HepG2 (cell line): ENCODE results near the gene CFAP210. TPM values are rescaled to one million over a fixed set of nuclear protein-coding genes. Genes with fewer than 3 reads are reported as not detected.

Source experiments
- ATAC-seq: fragments of 200-7000 bp; cut with Tn5 transposase; 3 replicates; pipeline ENCODE4 v1.9.1; 2020; ENCODE audit warnings: mild to moderate bottlenecking, moderate library complexity
- Bru-seq: library from RNA; stranded (reverse); fragments of 400-500 nt; gene quantifications from one replicate; lab custom pipeline; 2021; lab: Mats Ljungman, UMichigan
- BruChase-seq, 2 experiments: library from RNA; stranded (reverse); fragments of 400-500 nt; gene quantifications; one replicate each; lab custom pipeline; 2021; lab: Mats Ljungman, UMichigan
- BruUV-seq: library from RNA; stranded (reverse); fragments of 400-500 nt; replicated peaks from 2 replicates; lab custom pipeline; 2021; lab: Mats Ljungman, UMichigan
- CTCF ChIA-PET: fragments of 300-600 bp; formaldehyde crosslinking; extraction: SDS; loops from one replicate; lab custom pipeline; 2021; ENCODE audit warnings: low total read pairs, inconsistent platforms, low intra/inter-chr PET ratio; lab: Yijun Ruan, JAX
- POLR2A ChIA-PET: fragments of 350-600 bp; sonication (Branson Sonifier 250); formaldehyde crosslinking; loops from one replicate; lab custom pipeline; 2020; ENCODE audit warnings: antibody characterized with exemption, inconsistent platforms; lab: Yijun Ruan, JAX
- DNase-seq: peaks from one replicate; pipeline ENCODE4 v3.0.0-alpha.2; 2015; ENCODE audit warnings: low spot score
- FAIRE-seq: peaks from 3 replicates; lab custom pipeline; 2011; peaks lifted over from hg19 to GRCh38; lab: Jason Lieb, UNC
- H2AFZ ChIP-seq: one replicate; pipeline ENCODE4 v1.6.1; 2011; ENCODE audit warnings: low read length, inconsistent platforms
- H3K27ac ChIP-seq: fragments of 300-600 bp; 3 replicates; pipeline ENCODE4 v1.8.0; 2011; ENCODE audit warnings: mixed run types, mild to moderate bottlenecking, mixed read lengths, low read length, inconsistent platforms; ENCODE audit not compliant: insufficient read depth; ENCODE audit errors: extremely low read length
- H3K27me3 ChIP-seq, 2 experiments: fragments of 200-600 bp in 1 of 2; 2 replicates in 1 of 2; 3 replicates in 1 of 2; pipeline versions ENCODE4 v1.6.0 to v1.8.0; 2011; ENCODE audit warnings: low read length in 2 of 2, mild to moderate bottlenecking in 2 of 2, moderate library complexity in 2 of 2, inconsistent platforms in 1 of 2; ENCODE audit not compliant: insufficient read depth in 2 of 2, control insufficient read depth in 1 of 2
- H3K36me3 ChIP-seq, 2 experiments: fragments of 200-600 bp in 1 of 2; replicated peaks in 1 of 2; 2 replicates in 1 of 2; 3 replicates in 1 of 2; pipeline versions ENCODE4 v1.5.1 to v1.8.0; 2011; ENCODE audit warnings: low read length in 2 of 2, inconsistent platforms in 1 of 2; ENCODE audit not compliant: insufficient read depth in 2 of 2, control insufficient read depth in 1 of 2
- H3K4me1 ChIP-seq: 2 replicates; pipeline ENCODE4 v1.5.1; 2012; ENCODE audit warnings: low read length, inconsistent platforms; ENCODE audit not compliant: insufficient read depth
- H3K4me2 ChIP-seq: 2 replicates; pipeline ENCODE4 v1.6.0; 2011; ENCODE audit warnings: low read depth, low read length, inconsistent platforms
- H3K4me3 ChIP-seq, 3 experiments: fragments of 200-600 bp in 1 of 3; sonication (generic), shearing (Covaris generic) in 1 of 3; replicated peaks in 1 of 3; 2 replicates each; pipeline ENCODE4 v1.5.1; 2011 to 2016; ENCODE audit warnings: low read length in 3 of 3, inconsistent platforms in 2 of 3, low read depth in 2 of 3, mild to moderate bottlenecking in 2 of 3, control low read depth in 1 of 3, mixed read lengths in 1 of 3; ENCODE audit not compliant: insufficient read depth in 1 of 3
- H3K79me2 ChIP-seq: one replicate; pipeline ENCODE4 v1.6.1; 2011; ENCODE audit warnings: low read length, inconsistent platforms; ENCODE audit not compliant: insufficient read depth
- H3K9ac ChIP-seq: 2 replicates; pipeline ENCODE4 v1.6.0; 2011; ENCODE audit warnings: mild to moderate bottlenecking, low read depth, low read length, inconsistent platforms; ENCODE audit not compliant: insufficient read depth
- H3K9me3 ChIP-seq: 2 replicates; pipeline ENCODE4 v1.5.1; 2012; ENCODE audit warnings: mild to moderate bottlenecking, low read length
- H4K20me1 ChIP-seq: 2 replicates; pipeline ENCODE4 v1.6.0; 2011; ENCODE audit warnings: inconsistent platforms, mild to moderate bottlenecking, low read length, moderate library complexity; ENCODE audit not compliant: insufficient read depth
- FOXP1 ChIP-seq, 2 experiments: fragments of 450-650 bp in 1 of 2; IDR thresholded peaks; 2 replicates each; pipeline ENCODE4 v1.6.1; 2017 to 2018; ENCODE audit warnings: antibody characterized with exemption in 1 of 2
- JDP2 ChIP-seq: sonication (generic); formaldehyde crosslinking; IDR thresholded peaks from 2 replicates; pipeline ENCODE4 v1.8.1; 2022; ENCODE audit warnings: missing genetic modification reagents, borderline replicate concordance
- KLF12 ChIP-seq: sonication (generic); formaldehyde crosslinking; IDR thresholded peaks from 2 replicates; pipeline ENCODE4 v1.4.0; 2020; ENCODE audit warnings: missing genetic modification reagents, borderline replicate concordance
- NFE2L1 ChIP-seq: sonication (generic); formaldehyde crosslinking; IDR thresholded peaks from 2 replicates; pipeline ENCODE4 v1.4.0; 2020; ENCODE audit warnings: missing genetic modification reagents, mild to moderate bottlenecking, borderline replicate concordance
- NR2C2 ChIP-seq: sonication (generic); formaldehyde crosslinking; IDR thresholded peaks from 2 replicates; pipeline ENCODE4 v1.4.0; 2020; ENCODE audit warnings: missing genetic modification reagents, mild to moderate bottlenecking, moderate library complexity, borderline replicate concordance
- PLRG1 ChIP-seq: fragments of 450-650 bp; conservative IDR thresholded peaks from 2 replicates; pipeline ENCODE4 v1.6.1; 2016
- RBM39 ChIP-seq: fragments of 200-400 bp; formaldehyde crosslinking; IDR thresholded peaks from one replicate; pipeline ENCODE4 v1.6.1; 2018; ENCODE audit warnings: antibody characterized with exemption, mild to moderate bottlenecking, low read depth, low read length; ENCODE audit not compliant: poor library complexity, severe bottlenecking
- SKI ChIP-seq: fragments of 450-650 bp; IDR thresholded peaks from one replicate; pipeline ENCODE4 v1.6.1; 2018; ENCODE audit warnings: mild to moderate bottlenecking; ENCODE audit not compliant: partially characterized antibody
- SRSF4 ChIP-seq: fragments of 200-400 bp; formaldehyde crosslinking; IDR thresholded peaks from one replicate; pipeline ENCODE4 v1.6.1; 2018; ENCODE audit warnings: mild to moderate bottlenecking, low read depth, low read length, moderate library complexity; ENCODE audit not compliant: poor library complexity, severe bottlenecking
- ZKSCAN8 ChIP-seq: IDR thresholded peaks from 2 replicates; pipeline ENCODE4 v1.6.1; 2016; ENCODE audit warnings: borderline replicate concordance, missing genetic modification reagents, missing compliant biosample characterization
- ZMYM3 ChIP-seq: sonication (generic); formaldehyde crosslinking; IDR thresholded peaks from 2 replicates; pipeline ENCODE4 v1.5.1; 2020; ENCODE audit warnings: mild to moderate bottlenecking, missing genetic modification reagents
- ZNF143 ChIP-seq: sonication (generic); formaldehyde crosslinking; IDR thresholded peaks from 2 replicates; pipeline ENCODE4 v1.4.0; 2020; ENCODE audit warnings: missing genetic modification reagents
- ZNF160 ChIP-seq: sonication (generic); formaldehyde crosslinking; IDR thresholded peaks from 2 replicates; pipeline ENCODE4 v1.8.0; 2022; ENCODE audit warnings: mild to moderate bottlenecking, inconsistent platforms, missing genetic modification reagents
- ZNF24 ChIP-seq: fragments of 450-650 bp; IDR thresholded peaks from 2 replicates; pipeline ENCODE4 v1.6.1; 2017; ENCODE audit warnings: antibody characterized with exemption, mild to moderate bottlenecking
- ZNF710 ChIP-seq: sonication (generic); formaldehyde crosslinking; IDR thresholded peaks from 2 replicates; pipeline ENCODE4 v1.5.0; 2020; ENCODE audit warnings: mild to moderate bottlenecking, missing genetic modification reagents, borderline replicate concordance
- ZSCAN25 ChIP-seq: sonication (generic); formaldehyde crosslinking; IDR thresholded peaks from 2 replicates; pipeline ENCODE4 v1.8.0; 2022; ENCODE audit warnings: mild to moderate bottlenecking, missing genetic modification reagents
- WGBS: methylation state at CpG from one replicate; pipeline ENCODE4 v1.1.6; 2017; ENCODE audit warnings: low lambda C conversion rate; 5-methylcytosine and 5-hydroxymethylcytosine counted together
- in situ Hi-C: cut with HindIII; loops from 2 replicates; pipeline ENCODE4 v1.10.0; 2017; ENCODE audit warnings: low pct_unique_long_range_greater_than_20kb; ENCODE audit not compliant: extremely low pct_ligation_motif_present
- intact Hi-C: fragments of 100-400 bp; cut with micrococcal nuclease; formaldehyde crosslinking; loops from one replicate; pipeline ENCODE4 v1.10.0; 2022; ENCODE audit not compliant: unreplicated experiment
- long read RNA-seq, 2 experiments: library from RNA in 1 of 2; library from polyadenylated mRNA in 1 of 2; stranded (forward) in 1 of 2; unstranded in 1 of 2; transcript quantifications; one replicate each; pipeline ENCODE4 v2.0.0, GENCODE V29; 2019 to 2022
- polyA minus RNA-seq, 3 experiments: library from RNA; depleted of rRNA, polyadenylated mRNA; stranded (reverse); fragments of >200 nt; gene quantifications; 2 replicates each; pipeline ENCODE4 v1.2.3, GENCODE V29; 2011; ENCODE audit warnings: low replicate concordance in 1 of 3
- polyA plus RNA-seq, 8 experiments: library from polyadenylated mRNA; depleted of rRNA in 3 of 8; stranded (reverse) in 7 of 8; unstranded in 1 of 8; fragments of >200 nt; fragmentation: Illumina TruSeq in 4 of 8; extraction: Trizol in 4 of 8; gene quantifications; 2 replicates each; pipeline versions ENCODE4 v1.2.1 to v1.2.3, GENCODE V29; 2011 to 2016; ENCODE audit warnings: low read depth in 4 of 8, missing spikeins in 1 of 8, mixed read lengths in 1 of 8; ENCODE audit not compliant: insufficient read depth in 1 of 8
- total RNA-seq, 5 experiments: library from RNA; depleted of rRNA; stranded (reverse); fragments of >200 nt; fragmentation: Illumina TruSeq; extraction: Trizol; gene quantifications; 2 replicates each; pipeline ENCODE4 v1.2.3, GENCODE V29; 2016; ENCODE audit warnings: low read depth in 1 of 5

CFAP210 gene
- total RNA-seq (2016; rRNA removed; fragmentation: Illumina TruSeq; extraction: Trizol) (0.14 and 0.18 TPM in 2 replicates), polyA plus RNA-seq (2011; rRNA removed) (not detected in 2 replicates), polyA minus RNA-seq (2011; rRNA and poly(A)+ RNA removed; ENCODE audit: low replicate concordance) (not detected in 2 replicates), Bru-seq, nascent RNA (percentile 26 among the genes with signal in this experiment), BruChase-seq, experiment 1, labeled RNA remaining after a 6-hour chase (percentile 26 among the genes with signal in this experiment), BruChase-seq, experiment 2, labeled RNA remaining after a 2-hour chase (percentile 28 among the genes with signal in this experiment)
- 0.35 TPM in 1 of 2 replicates, not detected in the other for total RNA-seq (2016; cell fraction: cytosol; rRNA removed; fragmentation: Illumina TruSeq; extraction: Trizol; ENCODE audit: low read depth)
- total RNA-seq (2016; cell fraction: insoluble cytoplasmic fraction; rRNA removed; fragmentation: Illumina TruSeq; extraction: Trizol), result 0.07 TPM in 1 of 2 replicates, not detected in the other
- total RNA-seq (2016; cell fraction: membrane; rRNA removed; fragmentation: Illumina TruSeq; extraction: Trizol), result not detected in 2 replicates
- total RNA-seq (2016; cell fraction: nucleus; rRNA removed; fragmentation: Illumina TruSeq; extraction: Trizol), result not detected in 2 replicates
- polyA plus RNA-seq (2011; cell fraction: cytosol; rRNA removed), result not detected in 2 replicates
- polyA plus RNA-seq (2011; cell fraction: nucleus; rRNA removed), result not detected in 2 replicates
- not detected in 2 replicates for polyA plus RNA-seq (2012)
- not detected in 2 replicates for polyA plus RNA-seq (2016; cell fraction: cytosol; fragmentation: Illumina TruSeq; extraction: Trizol; ENCODE audit: low read depth)
- not detected in 2 replicates for polyA plus RNA-seq (2016; cell fraction: insoluble cytoplasmic fraction; fragmentation: Illumina TruSeq; extraction: Trizol; ENCODE audit: low read depth)
- not detected in 2 replicates for polyA plus RNA-seq (2016; cell fraction: membrane; fragmentation: Illumina TruSeq; extraction: Trizol; ENCODE audit: low read depth)
- polyA plus RNA-seq (2016; cell fraction: nucleus; fragmentation: Illumina TruSeq; extraction: Trizol; ENCODE audit: insufficient read depth, low read depth), result not detected in 2 replicates
- polyA minus RNA-seq (2011; cell fraction: cytosol; rRNA and poly(A)+ RNA removed), result not detected in 2 replicates
- not detected in 2 replicates for polyA minus RNA-seq (2011; cell fraction: nucleus; rRNA and poly(A)+ RNA removed)
- long read RNA-seq, experiment 1, partial matches to known transcripts, result 0 of 1 reads
- long read RNA-seq, experiment 1, other reads (novel, unspliced or antisense), result 1 of 1 reads
- long read RNA-seq, experiment 2, partial matches to known transcripts, result 0 of 1 reads
- long read RNA-seq, experiment 2, other reads (novel, unspliced or antisense), result 1 of 1 reads

DNA sequence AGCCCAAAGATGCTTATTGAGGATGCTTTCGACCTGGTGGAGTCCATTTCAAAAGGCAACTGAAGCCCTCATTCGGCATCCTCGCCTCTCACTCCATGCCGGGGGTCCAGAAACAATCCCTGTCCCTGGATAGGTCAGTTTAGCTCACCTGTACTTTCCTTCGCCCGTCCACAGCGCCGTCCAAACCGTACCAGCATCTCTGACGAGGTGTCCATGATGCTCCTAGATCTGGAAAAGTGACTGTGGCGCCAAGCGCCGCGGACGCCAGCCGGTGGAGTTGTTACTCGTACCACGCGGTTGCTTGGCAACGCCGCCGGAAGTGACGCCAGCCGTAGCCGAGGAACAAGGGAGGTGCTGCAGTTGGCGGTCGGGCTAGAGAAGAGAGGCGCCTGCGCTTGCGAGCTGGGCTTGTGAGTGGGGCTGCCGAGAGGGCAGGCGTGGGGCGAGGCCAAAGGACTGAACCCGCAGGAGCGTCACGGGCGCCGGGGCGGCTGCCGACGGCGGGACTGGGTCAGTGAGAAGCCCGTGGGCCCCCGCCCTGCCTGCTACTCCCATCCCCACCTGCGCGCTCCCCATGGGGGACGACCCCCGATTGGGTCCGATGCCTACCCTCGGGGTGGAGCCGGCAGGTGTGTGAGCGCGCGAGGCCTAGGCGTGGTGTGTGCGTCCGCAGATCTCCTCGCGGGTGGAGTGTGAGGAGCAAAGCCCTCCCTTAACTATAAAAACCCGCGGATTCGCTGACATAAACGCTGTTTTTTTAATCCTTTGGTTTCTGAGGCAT, at the start of gene CFAP210, which contains the start of gene PHOSPHO2:
CFAP210 (minus strand) TSS at position 293 of the 781 bp plus-strand sequence; CDS start at position 215, 78 bp downstream.
PHOSPHO2 (plus strand) TSS at position 357 of the 781 bp plus-strand sequence. CDS start 6,503 bp downstream, outside the sequence.
- Histone ChIP-seq H3K9me3 (no peaks in the 10 kb centered on the region), H2AFZ (peak within 1 kb of the TSS; percentile 38), H3K79me2 (peaks cover 16% of the 10 kb centered on the region), H3K27me3 (no peaks in the 10 kb centered on the region; a peak in 1 of 5 replicates), H3K4me1 (peaks cover 44% of the 10 kb centered on the region), H3K4me3 (peak within 1 kb of the TSS; percentile 78 to 88 (median 81)), H3K4me2 (peak within 1 kb of the TSS; percentile 96), H4K20me1 (no peaks in the 10 kb centered on the region), H3K27ac (peak within 1 kb of the TSS; percentile 79), H3K36me3 (peaks cover 3 to 9% of the 10 kb centered on the region in 2 experiments; a peak in 1 of 5 replicates), H3K9ac (peak within 1 kb of the TSS; percentile 93)
- ChIA-PET CTCF (no interaction called here), POLR2A (interaction anchor here (0.6 to 2.6 kb wide), 11 partner anchors 9 to 109 kb away, joined by 3 to 19 read pairs (median 3); partner anchors contain the start of genes KLHL23 and SSB)
- peak; percentile 96 for DNase-seq
- in situ Hi-C loops (no loop called here), intact Hi-C loops (loop anchor here (1.0 to 2.0 kb wide), 3 partner anchors 11 to 38 kb away; partner anchors contain the start of gene KLHL23)
- 1% methylated on average over 44 of the region's 63 CpGs for WGBS
- BruUV-seq, result TSS peak; percentile 71
- peak; percentile 99 for ATAC-seq
- peak; percentile 43 for FAIRE-seq
- TF ChIP-seq NFE2L1, result peak; percentile 18; the same call in 1 of the 2 replicates
- TF ChIP-seq SRSF4, result no peak
- peak; percentile 89; the same call in 1 of the 2 replicates for TF ChIP-seq ZNF160 (CRISPR knock-in tag)
- peak; percentile 69; the same call in 1 of the 2 replicates for TF ChIP-seq ZKSCAN8 (CRISPR knock-in tag)
- no peak for TF ChIP-seq JDP2 (CRISPR knock-in tag)
- TF ChIP-seq ZSCAN25 (CRISPR knock-in tag), result peak; percentile 84
- peak; percentile 69 for TF ChIP-seq SKI
- peak; percentile 27; the same call in 1 of the 2 replicates for TF ChIP-seq NR2C2
- TF ChIP-seq RBM39, result peak; percentile 97
- peak; percentile 66; the same call in 1 of the 2 replicates for TF ChIP-seq KLF12 (CRISPR knock-in tag)
- TF ChIP-seq FOXP1 (IDR thresholded peaks at IDR 0.05), result no peak
- no peak for TF ChIP-seq FOXP1 (CRISPR knock-in tag; IDR thresholded peaks at IDR 0.05)
- no peak for TF ChIP-seq ZNF24
- TF ChIP-seq PLRG1, result no peak
- TF ChIP-seq ZMYM3, result peak; percentile 80; the same call in 1 of the 2 replicates
- TF ChIP-seq ZNF143 (CRISPR knock-in tag), result peak; percentile 80
- TF ChIP-seq ZNF710 (CRISPR knock-in tag), result peak; percentile 93; the same call in 1 of the 2 replicates
